Activated T-cell treated with anti-CD3 and anti-CD28 coated beads, Interleukin-2, amount 50 U/mL, for 72 hours (primary cell): Measurements from ENCODE around the gene RNFT2. TPM values are rescaled to one million over a fixed set of nuclear protein-coding genes. Genes with fewer than 3 reads are reported as not detected.

Experiments used
- ATAC-seq, 2 donors: fragments of 150-1000 bp; cut with Tn5 transposase; replicated peaks in 1 of 2; 2 replicates each; pipeline ENCODE4 v1.10.0; 2021; ENCODE audit warnings: moderate library complexity in 2 of 2, mild to moderate bottlenecking in 1 of 2
- DNase-seq, 2 donors: peaks; one replicate each; pipeline ENCODE4 v3.0.0; 2021 to 2022; ENCODE audit warnings: mixed read lengths in 1 of 2
- H3K27ac Mint-ChIP-seq: one replicate; pipeline ENCODE4 v1.8.0; 2022; ENCODE audit warnings: mild to moderate bottlenecking, moderate library complexity, mixed read lengths
- H3K27me3 Mint-ChIP-seq: one replicate; pipeline ENCODE4 v1.8.0; 2022; ENCODE audit warnings: low read depth, mixed read lengths
- H3K36me3 Mint-ChIP-seq, 2 donors: one replicate each; pipeline ENCODE4 v1.8.0; 2022; ENCODE audit warnings: mixed read lengths in 2 of 2, mild to moderate bottlenecking in 1 of 2; ENCODE audit not compliant: insufficient read depth in 2 of 2
- H3K4me1 Mint-ChIP-seq: one replicate; pipeline ENCODE4 v1.8.0; 2022; ENCODE audit warnings: low read depth, mixed read lengths
- H3K4me3 Mint-ChIP-seq, 2 donors: one replicate each; pipeline ENCODE4 v1.8.0; 2022; ENCODE audit warnings: mild to moderate bottlenecking in 2 of 2, mixed read lengths in 2 of 2, moderate library complexity in 2 of 2
- H3K9me3 Mint-ChIP-seq, 2 donors: one replicate each; pipeline ENCODE4 v1.8.0; 2022; ENCODE audit warnings: mixed read lengths in 2 of 2
- total RNA-seq, 2 donors: library from RNA; stranded (reverse); gene quantifications; one replicate each; pipeline ENCODE4 v1.2.3, GENCODE V29; 2022

The RNFT2 gene
- total RNA-seq, 2 donors from 2014 or later: 10.4 to 11.5 TPM

- Mint-ChIP-seq H3K27ac (no peak overlapping the region), H3K4me1 (peaks cover 12% of the 10 kb centered on the region), H3K36me3 (no peaks in the 10 kb centered on the region), H3K27me3 (peaks cover 28% of the 10 kb centered on the region), H3K9me3 (no peaks in the 10 kb centered on the region), H3K4me3 (no peak overlapping the region)
- ATAC-seq (no peak), DNase-seq (no peak)
Observed at GRCh38 chr12:116698554-116699075, 39.5 kb upstream of the RNFT2 start.

- Mint-ChIP-seq H3K27ac (no peak overlapping the region), H3K9me3 (no peaks in the 10 kb centered on the region), H3K27me3 (peaks cover 13% of the 10 kb centered on the region), H3K36me3 (no peaks in the 10 kb centered on the region), H3K4me1 (peaks cover 7% of the 10 kb centered on the region), H3K4me3 (no peak overlapping the region)
- no peak for ATAC-seq
- DNase-seq: no peak
Observed at GRCh38 chr12:116700066-116700465, 38.0 kb upstream of the RNFT2 start.

DNA sequence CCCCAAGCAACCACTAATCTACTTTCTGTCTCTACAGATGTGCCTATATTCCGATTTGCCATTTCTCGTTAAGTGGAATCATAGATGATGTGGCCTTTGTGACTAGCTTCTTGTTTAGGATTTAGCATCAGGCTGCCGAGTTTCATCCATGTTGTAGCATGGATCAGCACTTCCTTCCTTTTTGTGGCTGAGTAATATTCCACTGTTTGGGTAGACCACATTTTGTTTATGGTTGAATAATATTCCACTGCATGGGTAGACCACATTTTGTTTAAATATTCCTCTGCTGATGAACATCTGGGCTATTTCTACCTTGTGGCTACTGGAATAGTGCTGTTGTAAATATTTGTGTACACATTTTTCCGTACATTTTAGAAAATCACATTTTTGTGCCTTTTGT lies 36.7 kb upstream of the RNFT2 start:
- Mint-ChIP-seq H3K4me3 (no peak overlapping the region), H3K4me1 (peaks cover 5% of the 10 kb centered on the region), H3K27ac (no peak overlapping the region), H3K27me3 (peaks cover 3% of the 10 kb centered on the region), H3K36me3 (no peaks in the 10 kb centered on the region), H3K9me3 (no peaks in the 10 kb centered on the region)
- no peak for DNase-seq
- ATAC-seq: no peak

- no peak overlapping the region for H3K27ac Mint-ChIP-seq
- H3K27me3 Mint-ChIP-seq: peaks cover under 1% of the 10 kb centered on the region
- ATAC-seq (peak; percentile 60 to 64), DNase-seq (peak; percentile 60 to 66)
- H3K4me1 Mint-ChIP-seq: peaks cover 6% of the 10 kb centered on the region
- H3K4me3 Mint-ChIP-seq: no peak overlapping the region
- H3K36me3 Mint-ChIP-seq: no peaks in the 10 kb centered on the region
- H3K9me3 Mint-ChIP-seq: no peaks in the 10 kb centered on the region
Observed at GRCh38 chr12:116703214-116703795, 34.8 kb upstream of the RNFT2 start.

- H3K36me3 Mint-ChIP-seq: no peaks in the 10 kb centered on the region
- no peak for ATAC-seq
- H3K4me3 Mint-ChIP-seq: no peak overlapping the region
- no peak for DNase-seq
- H3K27ac Mint-ChIP-seq: no peak overlapping the region
- H3K9me3 Mint-ChIP-seq: no peaks in the 10 kb centered on the region
- H3K4me1 Mint-ChIP-seq: peaks cover 16% of the 10 kb centered on the region
- H3K27me3 Mint-ChIP-seq: peaks cover 20% of the 10 kb centered on the region
Observed at GRCh38 chr12:116707751-116708150, 30.4 kb upstream of the RNFT2 start.

- Mint-ChIP-seq H3K4me3 (peak overlapping the region; percentile 68 to 76), H3K27me3 (peaks cover 20% of the 10 kb centered on the region), H3K4me1 (peaks cover 11% of the 10 kb centered on the region), H3K9me3 (no peaks in the 10 kb centered on the region), H3K27ac (no peak overlapping the region), H3K36me3 (no peaks in the 10 kb centered on the region)
- DNase-seq: peak; percentile 41 to 56
- peak; percentile 80 to 83 for ATAC-seq
Observed at GRCh38 chr12:116708826-116709756, 29.0 kb upstream of the RNFT2 start.

DNA sequence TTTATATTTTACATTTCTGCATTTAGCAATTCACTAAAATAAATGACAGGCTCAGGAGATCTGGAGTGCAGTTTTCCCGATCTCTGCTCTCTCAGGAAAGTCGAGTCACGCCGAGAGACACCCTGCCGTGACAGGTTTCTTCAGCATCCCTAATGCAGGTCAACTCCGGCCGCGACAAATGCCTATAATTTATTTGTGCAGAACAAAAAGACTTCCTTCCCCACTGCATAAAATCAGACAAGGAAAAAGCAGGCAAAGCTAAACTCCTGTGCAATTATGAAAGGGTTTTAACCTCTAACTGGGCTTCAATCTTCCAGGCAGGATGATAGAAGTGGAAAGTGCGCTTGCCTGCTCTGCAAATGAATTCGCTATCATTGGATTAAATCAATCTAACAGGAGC lies 28.3 kb upstream of the RNFT2 start:
- Mint-ChIP-seq H3K36me3 (no peaks in the 10 kb centered on the region), H3K27ac (no peak overlapping the region), H3K4me1 (peaks cover 11% of the 10 kb centered on the region), H3K4me3 (no peak overlapping the region), H3K9me3 (no peaks in the 10 kb centered on the region), H3K27me3 (peaks cover 20% of the 10 kb centered on the region)
- no peak for ATAC-seq
- DNase-seq: no peak

- H3K4me3 Mint-ChIP-seq: no peak overlapping the region
- H3K36me3 Mint-ChIP-seq: no peaks in the 10 kb centered on the region
- peaks cover 20% of the 10 kb centered on the region for H3K27me3 Mint-ChIP-seq
- DNase-seq (no peak), ATAC-seq (no peak)
- no peaks in the 10 kb centered on the region for H3K9me3 Mint-ChIP-seq
- H3K4me1 Mint-ChIP-seq: peaks cover 11% of the 10 kb centered on the region
- H3K27ac Mint-ChIP-seq: no peak overlapping the region
Observed at GRCh38 chr12:116710370-116711150, 27.6 kb upstream of the RNFT2 start.

DNA sequence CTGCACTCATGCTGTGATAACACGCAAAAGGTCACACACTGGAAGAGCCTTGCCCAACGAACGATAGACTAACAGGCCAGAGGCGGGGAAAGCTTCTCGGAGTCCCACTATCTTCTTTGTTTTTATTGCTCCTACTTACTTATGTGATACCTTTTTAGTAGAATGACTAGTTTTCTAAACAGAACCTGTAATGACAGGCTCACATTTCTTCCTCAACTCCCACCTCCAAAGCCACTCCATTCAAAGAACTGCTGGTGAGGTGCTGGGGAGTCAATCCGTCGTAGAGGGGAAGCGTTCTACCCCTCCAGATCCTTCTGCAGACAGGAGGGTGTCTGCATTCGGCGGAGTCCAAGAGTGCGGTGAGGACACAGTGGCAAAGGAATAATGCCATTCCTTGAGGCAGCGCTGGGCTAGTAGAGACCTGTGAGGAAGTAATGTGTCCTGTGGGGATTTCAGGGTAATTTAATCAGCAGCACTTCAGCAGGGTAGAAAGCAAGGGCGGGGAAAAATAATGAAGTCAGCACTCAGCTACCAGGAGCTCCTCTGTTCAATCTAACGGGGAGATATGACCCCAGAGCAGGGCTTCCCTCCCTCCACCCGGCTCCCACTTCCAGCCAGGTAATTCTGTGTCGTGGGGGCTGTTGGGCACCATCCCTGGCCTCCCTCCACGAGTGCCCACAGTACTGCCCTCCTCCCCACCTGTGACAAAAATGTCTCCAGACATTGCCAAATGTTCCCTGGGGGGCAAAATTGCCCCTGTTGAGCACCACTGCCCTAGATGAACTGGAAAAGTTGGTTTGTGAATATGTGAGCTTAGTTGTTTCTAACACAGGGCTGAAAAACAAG lies 25.4 kb upstream of the RNFT2 start:
- no peak for ATAC-seq
- no peak for DNase-seq
- Mint-ChIP-seq H3K4me3 (no peak overlapping the region), H3K27ac (peak overlapping the region; percentile 36), H3K36me3 (peaks cover 0 to 2% of the 10 kb centered on the region in 2 donors), H3K27me3 (peaks cover 20% of the 10 kb centered on the region), H3K9me3 (no peaks in the 10 kb centered on the region), H3K4me1 (peaks cover 11% of the 10 kb centered on the region)

DNA sequence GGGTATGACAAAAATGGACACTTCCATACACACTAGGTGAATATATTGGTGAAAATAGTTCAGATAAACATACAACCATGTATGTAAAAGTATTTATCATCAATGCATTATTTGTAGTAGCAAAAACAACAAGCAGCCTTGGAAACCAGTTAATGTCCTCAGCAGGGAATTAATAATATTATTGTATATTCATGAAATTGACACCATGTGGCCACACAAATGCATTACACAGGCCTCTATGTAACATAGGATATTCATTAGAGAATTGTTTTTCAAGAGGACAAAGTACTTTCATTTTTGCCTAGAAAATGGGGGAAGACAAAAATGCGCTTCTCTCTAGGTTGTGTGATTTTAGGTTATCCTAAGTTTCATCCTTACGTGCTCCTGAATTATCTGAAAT lies 24.6 kb upstream of the RNFT2 start:
- Mint-ChIP-seq H3K36me3 (peaks cover 0 to 2% of the 10 kb centered on the region in 2 donors), H3K4me3 (no peak overlapping the region), H3K4me1 (peaks cover 8% of the 10 kb centered on the region), H3K9me3 (no peaks in the 10 kb centered on the region), H3K27ac (no peak overlapping the region), H3K27me3 (peaks cover 17% of the 10 kb centered on the region)
- DNase-seq (no peak), ATAC-seq (no peak)

GRCh38 chr12:116714175-116714574 lies 23.9 kb upstream of the RNFT2 start:
- Mint-ChIP-seq H3K36me3 (peaks cover 0 to 2% of the 10 kb centered on the region in 2 donors), H3K9me3 (no peaks in the 10 kb centered on the region), H3K4me1 (peaks cover 1% of the 10 kb centered on the region), H3K27ac (no peak overlapping the region), H3K4me3 (no peak overlapping the region), H3K27me3 (peaks cover 13% of the 10 kb centered on the region)
- no peak for ATAC-seq
- no peak for DNase-seq
